DND-41 (cell line): ENCODE measurements around the gene LCN12.

Source experiments
- CTCF ChIP-seq: IDR thresholded peaks from 2 replicates; pipeline ENCODE4 v1.5.1; 2012; ENCODE audit warnings: borderline replicate concordance, low read length, moderate library complexity, mild to moderate bottlenecking; ENCODE audit not compliant: poor library complexity, severe bottlenecking; ENCODE audit errors: extremely low read depth
- EZH2 ChIP-seq: IDR thresholded peaks from 3 replicates; pipeline ENCODE4 v1.6.1; 2012; ENCODE audit warnings: borderline replicate concordance, low read depth, mild to moderate bottlenecking, moderate library complexity, low read length, inconsistent platforms; ENCODE audit not compliant: severe bottlenecking

GRCh38 chr9:136954270-136955083 is 2.4 kb downstream of the LCN12 start:
- no peak for TF ChIP-seq CTCF
- TF ChIP-seq EZH2: no peak
